ENCODE measurements around the gene MMP7.

Gene MMP7

GRCh38 chr11:102538932-102539331 is 8.4 kb upstream of the MMP7 start:
- TF ChIP-seq EP300 (IDR thresholded peaks at IDR 0.05; ENCODE audit: borderline replicate concordance) = no peak
- TF ChIP-seq TAF1 (IDR thresholded peaks at IDR 0.05; ENCODE audit: low read depth) = no peak
- TF ChIP-seq CEBPB (IDR thresholded peaks at IDR 0.05) = no peak
- no peak for TF ChIP-seq FOXM1 (IDR thresholded peaks at IDR 0.05; ENCODE audit: borderline replicate concordance, low read depth)
- TF ChIP-seq TEAD4 (IDR thresholded peaks at IDR 0.05) = no peak
- no peak for TF ChIP-seq TCF12 (IDR thresholded peaks at IDR 0.05; ENCODE audit: low read depth)
- no peak for TF ChIP-seq YY1 (IDR thresholded peaks at IDR 0.05; ENCODE audit: low read depth)
- no peak for TF ChIP-seq RAD21 (IDR thresholded peaks at IDR 0.05; ENCODE audit: low read depth)
- TF ChIP-seq REST (IDR thresholded peaks at IDR 0.05; ENCODE audit: low read depth) = no peak
- no peak for TF ChIP-seq CREB1 (IDR thresholded peaks at IDR 0.05; ENCODE audit: low read depth)
- TF ChIP-seq NFIC (IDR thresholded peaks at IDR 0.05) = no peak
- TF ChIP-seq EGR1 (IDR thresholded peaks at IDR 0.05) = no peak
- no peak for TF ChIP-seq ZBTB7A (IDR thresholded peaks at IDR 0.05; ENCODE audit: low read depth)
- TF ChIP-seq MAX (IDR thresholded peaks at IDR 0.05) = no peak

- TF ChIP-seq ZBTB7A (IDR thresholded peaks at IDR 0.05; ENCODE audit: low read depth) = no peak
Measured at GRCh38 chr11:102534261-102534872, 3.8 kb upstream of the MMP7 start.

- no peak for TF ChIP-seq USF1 (IDR thresholded peaks at IDR 0.05)
- TF ChIP-seq EGR1 (IDR thresholded peaks at IDR 0.05) = no peak
- TF ChIP-seq YY1 (IDR thresholded peaks at IDR 0.05; ENCODE audit: low read depth) = no peak
- no peak for TF ChIP-seq CEBPB (IDR thresholded peaks at IDR 0.05)
- TF ChIP-seq RAD21 (IDR thresholded peaks at IDR 0.05; ENCODE audit: low read depth) = no peak
- no peak for TF ChIP-seq TCF12 (IDR thresholded peaks at IDR 0.05; ENCODE audit: low read depth)
- no peak for TF ChIP-seq MAX (IDR thresholded peaks at IDR 0.05)
- TF ChIP-seq ZBTB7A (IDR thresholded peaks at IDR 0.05; ENCODE audit: low read depth) = no peak
- TF ChIP-seq TAF1 (IDR thresholded peaks at IDR 0.05; ENCODE audit: low read depth) = no peak
- no peak for TF ChIP-seq REST (IDR thresholded peaks at IDR 0.05; ENCODE audit: low read depth)
- TF ChIP-seq EP300 (IDR thresholded peaks at IDR 0.05; ENCODE audit: borderline replicate concordance) = no peak
- no peak for TF ChIP-seq NFIC (IDR thresholded peaks at IDR 0.05)
- TF ChIP-seq CREB1 (IDR thresholded peaks at IDR 0.05; ENCODE audit: low read depth) = no peak
- no peak for TF ChIP-seq FOXM1 (IDR thresholded peaks at IDR 0.05; ENCODE audit: borderline replicate concordance, low read depth)
- no peak for TF ChIP-seq TEAD4 (IDR thresholded peaks at IDR 0.05)
Measured at GRCh38 chr11:102528618-102529017, 1.9 kb downstream of the MMP7 start.

GRCh38 chr11:102527684-102528083 is 2.9 kb downstream of the MMP7 start:
- TF ChIP-seq EP300 (IDR thresholded peaks at IDR 0.05; ENCODE audit: borderline replicate concordance) (no peak), NFIC (IDR thresholded peaks at IDR 0.05) (no peak), ZBTB7A (IDR thresholded peaks at IDR 0.05; ENCODE audit: low read depth) (no peak), TCF12 (IDR thresholded peaks at IDR 0.05; ENCODE audit: low read depth) (no peak), REST (IDR thresholded peaks at IDR 0.05; ENCODE audit: low read depth) (no peak), FOXM1 (IDR thresholded peaks at IDR 0.05; ENCODE audit: borderline replicate concordance, low read depth) (no peak), CEBPB (IDR thresholded peaks at IDR 0.05) (no peak), CREB1 (IDR thresholded peaks at IDR 0.05; ENCODE audit: low read depth) (no peak), MAX (IDR thresholded peaks at IDR 0.05) (no peak), USF1 (IDR thresholded peaks at IDR 0.05) (no peak), TAF1 (IDR thresholded peaks at IDR 0.05; ENCODE audit: low read depth) (no peak), TEAD4 (IDR thresholded peaks at IDR 0.05) (no peak)

Measured in Ishikawa (cell line).